HG03558 (cell line): Measurements from ENCODE around the gene LRRC3.

Experiments used
- ATAC-seq: cut with Tn5 transposase; IDR thresholded peaks from one replicate; pipeline ENCODE4 v1.9.1; 2021; ENCODE audit warnings: moderate number of reproducible peaks; ENCODE audit not compliant: unreplicated experiment; ENCODE audit errors: extremely low read depth

The LRRC3 gene

DNA sequence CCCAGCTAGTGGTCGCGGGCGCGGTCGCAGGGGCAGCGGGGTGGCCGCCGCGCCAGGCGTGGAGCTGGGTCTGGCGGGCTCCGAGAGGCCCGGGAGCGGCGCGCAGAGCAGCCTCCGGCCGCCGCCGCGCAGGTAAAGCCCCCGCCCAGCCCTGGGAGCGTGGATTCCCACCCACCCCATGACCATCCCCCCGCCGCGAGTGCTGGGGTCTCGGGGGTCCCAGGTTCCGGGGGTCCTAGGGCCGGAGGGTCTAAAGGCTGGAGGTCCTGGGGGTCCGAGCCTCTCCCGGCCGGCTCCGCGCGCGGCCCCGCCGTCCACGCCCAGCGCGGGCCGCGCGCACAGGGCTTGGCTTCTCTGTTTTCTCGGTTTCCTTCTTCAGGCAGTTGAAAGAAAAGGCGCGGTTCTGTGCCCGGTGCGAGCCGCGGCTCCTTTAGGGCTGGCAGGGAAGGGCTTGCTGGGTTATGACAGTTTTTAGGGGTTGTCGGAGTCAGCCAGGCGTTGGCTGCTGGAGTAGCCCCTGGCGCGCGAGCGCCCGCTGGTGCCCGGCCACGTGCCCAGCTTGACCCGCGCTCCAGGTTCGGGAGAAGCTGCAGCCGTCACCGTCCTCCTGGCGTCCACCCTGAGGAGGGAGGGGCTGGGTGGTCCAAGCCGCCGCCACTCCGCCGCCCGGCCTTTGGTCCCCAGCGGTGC, 359 bp downstream of the LRRC3 start:
- ATAC-seq, result no peak

DNA sequence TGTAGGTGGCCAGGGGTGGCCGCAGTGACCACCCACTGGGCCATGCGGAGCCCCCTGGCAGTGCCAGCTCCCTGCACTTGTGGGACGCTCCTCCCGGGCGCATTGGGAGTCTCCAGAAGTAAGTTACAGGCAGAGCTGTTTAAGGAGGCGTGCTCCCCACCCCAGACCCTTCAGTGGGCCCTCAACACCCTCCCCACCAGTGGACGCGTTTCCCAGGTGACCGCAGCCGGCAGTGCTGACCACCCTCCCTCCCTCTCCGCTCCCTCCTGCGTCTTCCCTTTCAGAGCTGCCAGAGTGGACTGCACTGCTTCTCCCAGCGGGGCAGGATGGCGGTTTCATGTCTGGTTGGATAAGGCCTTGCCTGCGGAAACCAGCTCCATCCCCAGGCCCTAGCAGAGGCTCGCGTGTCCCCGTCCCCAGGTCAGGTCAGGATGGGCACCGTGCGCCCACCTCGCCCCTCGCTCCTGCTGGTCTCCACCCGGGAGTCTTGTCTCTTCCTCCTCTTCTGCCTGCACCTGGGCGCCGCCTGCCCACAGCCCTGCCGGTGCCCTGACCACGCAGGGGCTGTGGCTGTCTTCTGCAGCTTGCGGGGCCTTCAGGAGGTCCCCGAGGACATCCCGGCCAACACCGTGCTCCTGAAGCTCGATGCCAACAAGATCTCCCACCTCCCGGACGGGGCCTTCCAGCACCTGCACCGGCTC, 1.1 kb downstream of the LRRC3 start:
- ATAC-seq, result no peak

DNA sequence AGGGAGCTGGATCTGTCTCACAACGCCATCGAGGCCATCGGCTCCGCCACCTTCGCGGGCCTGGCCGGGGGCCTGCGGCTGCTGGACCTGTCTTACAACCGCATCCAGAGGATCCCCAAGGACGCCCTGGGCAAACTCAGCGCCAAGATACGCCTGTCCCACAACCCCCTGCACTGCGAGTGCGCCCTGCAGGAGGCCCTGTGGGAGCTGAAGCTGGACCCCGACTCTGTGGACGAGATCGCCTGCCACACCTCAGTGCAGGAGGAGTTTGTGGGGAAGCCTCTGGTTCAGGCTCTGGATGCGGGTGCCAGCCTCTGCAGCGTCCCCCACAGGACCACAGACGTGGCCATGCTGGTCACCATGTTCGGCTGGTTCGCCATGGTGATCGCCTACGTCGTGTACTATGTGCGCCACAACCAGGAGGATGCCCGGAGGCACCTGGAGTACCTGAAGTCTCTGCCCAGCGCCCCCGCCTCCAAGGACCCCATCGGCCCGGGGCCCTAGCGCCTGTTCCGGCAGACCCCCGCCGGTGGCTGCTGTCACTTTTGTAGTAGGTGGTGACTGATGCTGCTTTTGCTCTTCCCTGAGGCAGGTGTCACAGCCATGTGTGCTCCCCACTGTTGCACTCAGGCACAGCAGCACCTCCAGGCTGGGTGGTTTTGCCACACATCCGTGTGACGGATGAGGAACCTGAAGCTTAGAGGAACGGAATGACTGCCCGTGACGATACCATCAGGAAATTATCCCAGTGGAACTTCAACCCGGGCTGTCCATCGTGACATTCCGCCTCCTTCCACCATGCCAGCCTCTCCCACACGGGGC, 1.8 kb downstream of the LRRC3 start:
- no peak for ATAC-seq

DNA sequence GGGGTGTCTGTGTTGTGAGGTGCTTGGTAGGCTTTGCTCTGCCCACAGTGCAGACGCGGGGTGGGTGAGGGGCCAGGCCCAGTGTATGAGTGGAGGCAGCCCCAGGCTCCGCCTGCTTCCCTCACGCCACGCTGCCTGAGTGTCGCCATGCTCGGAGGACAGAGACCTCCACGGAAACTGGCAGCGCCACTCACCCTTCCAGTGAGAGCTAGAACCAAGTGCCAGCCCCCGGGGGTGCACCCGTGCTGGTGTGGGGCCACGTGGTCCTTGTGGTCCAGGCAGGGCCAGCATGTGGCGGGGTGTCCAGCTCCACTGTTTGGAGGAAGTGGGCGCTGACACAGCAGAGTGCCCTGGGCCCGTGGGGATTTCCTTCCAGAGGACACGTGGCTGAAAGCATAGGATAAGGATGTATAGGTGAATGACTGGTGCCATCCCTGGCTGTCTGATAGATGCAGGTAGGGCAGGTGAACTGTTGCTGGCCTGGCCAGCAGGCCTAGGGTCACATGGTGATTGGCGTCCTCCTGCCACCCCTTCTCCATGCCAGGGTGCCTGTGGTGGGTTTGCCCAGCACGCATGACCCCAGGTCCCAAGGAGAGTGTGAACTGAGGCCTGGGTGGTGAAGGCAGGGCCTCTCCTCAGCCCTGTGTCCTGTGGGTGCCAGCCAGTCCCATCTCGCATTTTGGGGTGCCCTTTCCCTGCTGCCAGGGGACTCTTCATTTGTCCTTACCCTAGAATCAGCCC, 3.8 kb downstream of the LRRC3 start:
- no peak for ATAC-seq

DNA sequence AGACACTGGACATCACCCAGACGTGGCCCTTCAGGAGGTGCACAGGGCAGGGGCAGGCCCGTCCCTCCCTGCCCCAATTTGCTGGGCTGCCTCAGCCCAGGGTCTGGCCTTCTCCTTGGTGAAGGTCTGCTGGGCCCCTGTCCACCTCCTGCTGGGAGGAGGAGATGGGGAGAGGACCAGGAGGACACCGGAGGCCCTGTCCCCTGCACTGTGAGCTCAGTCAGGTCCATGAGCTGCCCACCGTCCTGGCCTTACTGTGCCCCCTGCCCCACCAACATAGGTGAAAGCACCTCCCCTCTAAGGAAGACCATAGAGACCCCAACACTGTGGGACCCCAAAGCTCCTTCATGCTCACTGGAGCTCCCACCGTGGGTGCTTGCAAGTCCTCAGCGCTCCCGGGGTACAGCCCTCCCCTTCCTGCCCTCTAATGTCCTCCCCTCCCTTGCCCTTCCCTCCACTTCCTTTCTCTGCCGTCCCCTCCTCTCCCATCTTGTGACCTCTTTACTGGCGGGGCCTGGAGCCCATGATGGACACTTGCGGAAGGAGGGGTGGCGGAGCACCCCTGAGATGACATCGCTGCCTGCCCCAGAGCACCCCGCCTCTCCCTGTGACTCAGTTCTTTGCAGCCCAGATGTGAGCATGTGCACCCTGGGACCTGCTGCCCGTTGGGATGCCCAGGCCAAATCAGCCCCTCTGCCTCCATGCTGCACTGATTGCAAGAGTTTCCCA, 4.6 kb downstream of the LRRC3 start:
- ATAC-seq, result no peak

DNA sequence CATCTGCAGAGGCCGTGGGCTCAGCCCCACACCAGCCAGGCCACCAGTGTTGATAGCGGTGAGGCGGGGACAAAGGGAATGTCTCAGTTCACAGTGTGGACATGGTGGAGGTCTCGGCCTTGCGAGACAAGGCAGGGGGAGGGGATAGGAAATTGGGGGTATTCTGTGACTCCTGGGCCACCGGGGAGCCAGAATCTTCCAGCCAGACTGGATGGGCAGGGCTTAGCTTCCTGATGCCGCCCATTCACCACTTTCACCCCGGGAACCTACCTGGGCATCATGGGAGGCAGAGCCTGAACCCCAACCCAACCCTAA, 5.1 kb downstream of the LRRC3 start:
- no peak for ATAC-seq

DNA sequence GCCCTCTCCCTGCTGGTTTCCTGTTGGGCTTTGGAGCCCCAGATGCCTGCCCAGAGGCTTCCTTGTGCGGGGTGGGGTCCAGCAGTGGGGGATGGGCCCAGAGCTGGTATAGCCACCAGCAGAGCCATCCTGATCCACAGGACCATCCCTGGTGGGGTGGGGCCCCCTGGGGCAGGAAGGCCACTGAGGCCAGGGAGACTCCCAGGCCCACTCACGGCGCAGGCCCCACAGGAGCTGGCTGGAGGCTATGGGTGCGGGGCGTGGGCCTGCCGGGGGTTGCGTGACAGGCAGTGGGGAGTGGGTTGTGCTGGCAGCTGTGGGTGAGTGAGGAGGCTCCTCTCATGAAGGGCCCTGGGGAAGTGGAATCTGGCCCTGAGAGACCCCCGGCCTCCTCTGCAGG, 5.7 kb downstream of the LRRC3 start:
- ATAC-seq, result no peak

DNA sequence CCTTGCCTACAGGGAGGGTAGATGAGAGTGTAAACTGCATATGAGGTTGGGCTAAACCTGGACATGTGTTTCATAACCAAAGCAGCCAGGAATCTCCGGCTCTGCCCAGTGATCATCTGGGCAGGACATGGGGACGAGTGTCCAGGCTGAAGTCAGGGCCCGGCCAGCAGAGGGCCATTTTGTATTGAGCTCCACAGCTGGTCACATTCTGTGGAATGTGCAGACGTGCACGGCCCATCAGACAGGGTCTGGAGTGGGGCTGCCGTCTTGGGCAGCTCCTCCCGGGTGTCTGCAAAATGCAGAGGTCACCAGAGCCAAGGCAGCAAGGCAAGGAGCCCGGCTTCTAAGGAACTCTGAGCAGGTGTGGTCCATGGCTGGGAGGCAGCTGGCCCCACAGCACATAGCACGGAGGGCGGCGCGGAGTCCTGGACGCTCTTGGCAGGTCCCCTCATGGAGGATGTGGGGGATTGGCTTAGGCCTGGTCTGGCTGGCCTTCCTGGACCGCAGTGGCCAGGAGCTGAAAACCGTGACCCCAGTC, 6.2 kb downstream of the LRRC3 start:
- ATAC-seq, result no peak

DNA sequence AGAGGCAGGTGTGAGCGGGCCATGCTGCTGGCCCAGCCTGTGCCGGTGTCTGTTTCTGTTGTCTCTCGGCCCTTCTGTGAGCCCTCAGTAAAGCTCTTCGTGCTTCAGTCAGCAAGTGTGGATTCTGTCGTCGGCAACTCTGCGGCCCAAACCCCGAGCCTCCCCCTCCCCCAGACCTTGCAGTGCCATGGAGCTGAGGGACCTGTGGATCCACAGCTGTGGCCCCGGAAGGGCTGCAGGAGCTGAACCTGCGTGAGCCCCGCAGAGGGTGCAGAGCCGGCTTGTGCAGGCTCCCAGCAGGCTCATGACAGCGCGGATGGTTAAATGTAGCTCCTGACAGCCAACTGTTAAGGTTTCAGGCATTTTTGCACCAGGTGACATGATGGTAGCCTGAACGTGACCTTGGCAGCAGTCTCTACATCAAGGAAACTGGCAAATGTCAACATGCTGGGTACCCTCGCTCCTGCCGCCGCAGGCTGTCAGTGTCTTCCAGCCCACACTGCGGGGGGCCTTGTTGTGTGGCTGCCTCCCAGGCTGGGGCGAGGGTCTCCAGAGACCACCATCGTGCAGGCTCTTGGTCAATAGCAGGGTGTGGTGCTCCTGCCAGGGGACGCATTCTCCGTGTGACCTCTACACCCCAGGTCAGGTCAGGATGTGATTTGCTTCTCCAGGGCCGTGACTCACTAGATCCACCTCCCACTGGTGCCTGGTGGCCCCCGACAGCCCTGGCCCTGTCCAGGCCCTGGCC, 7.0 kb downstream of the LRRC3 start:
- no peak for ATAC-seq

DNA sequence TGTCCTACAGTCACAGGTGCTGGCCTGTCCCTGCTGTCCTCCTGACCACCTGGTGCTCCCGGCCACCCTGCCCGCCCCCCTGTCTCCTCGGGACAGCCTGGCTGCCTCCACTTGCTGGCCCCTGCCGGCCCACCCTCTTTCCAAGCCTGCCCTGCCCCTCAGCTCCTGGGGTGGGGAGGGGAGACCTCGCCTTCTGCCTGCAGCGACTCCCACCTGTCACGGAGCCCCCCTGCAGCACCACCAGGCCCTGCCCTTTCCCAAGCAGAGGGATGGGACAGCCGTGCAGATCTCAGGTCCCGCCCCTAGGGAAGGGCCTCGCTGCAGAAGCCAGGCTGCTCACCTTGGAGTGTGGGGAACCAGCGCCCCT, 7.5 kb downstream of the LRRC3 start:
- no peak for ATAC-seq

DNA sequence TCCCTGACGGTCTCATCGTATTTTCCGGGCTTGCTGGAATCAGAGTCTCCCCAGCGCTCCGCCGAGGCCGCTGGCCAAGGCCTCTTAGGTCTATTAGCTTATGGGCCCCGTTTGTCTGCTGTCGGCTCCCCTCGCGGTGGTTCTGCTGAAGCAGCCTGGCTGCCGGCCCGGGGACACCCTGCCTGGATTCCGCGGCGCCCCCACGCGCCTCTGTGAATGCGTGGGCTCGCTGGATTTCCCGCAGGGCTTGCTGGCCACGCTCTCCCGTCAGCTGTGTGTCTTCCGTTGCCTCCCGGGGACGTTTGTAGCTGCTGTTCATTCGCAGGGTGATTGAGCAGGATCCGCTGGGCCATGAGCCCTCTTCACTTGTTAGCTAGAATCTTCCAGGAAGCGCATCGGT, 8.4 kb downstream of the LRRC3 start:
- no peak for ATAC-seq

DNA sequence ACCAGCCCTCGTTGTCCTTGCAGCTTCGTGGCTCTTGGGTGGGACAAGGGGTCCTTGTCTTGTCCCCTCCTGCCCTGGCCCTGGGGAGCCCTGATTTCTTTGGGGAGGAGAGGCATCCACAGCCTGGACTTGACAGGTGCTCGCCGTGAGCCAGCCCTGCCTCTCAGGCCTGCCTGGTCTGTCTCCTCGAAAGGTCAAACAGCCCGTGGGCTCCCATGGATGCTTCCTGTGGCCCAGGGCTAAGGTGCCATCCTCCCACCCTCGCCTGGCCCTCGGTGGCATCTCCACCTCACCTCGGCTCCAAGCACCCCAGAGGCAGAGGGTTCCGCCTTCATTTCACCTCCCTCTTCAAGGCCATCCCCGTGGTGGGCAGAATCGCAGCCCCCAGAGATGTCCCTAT, 9.0 kb downstream of the LRRC3 start:
- no peak for ATAC-seq

DNA sequence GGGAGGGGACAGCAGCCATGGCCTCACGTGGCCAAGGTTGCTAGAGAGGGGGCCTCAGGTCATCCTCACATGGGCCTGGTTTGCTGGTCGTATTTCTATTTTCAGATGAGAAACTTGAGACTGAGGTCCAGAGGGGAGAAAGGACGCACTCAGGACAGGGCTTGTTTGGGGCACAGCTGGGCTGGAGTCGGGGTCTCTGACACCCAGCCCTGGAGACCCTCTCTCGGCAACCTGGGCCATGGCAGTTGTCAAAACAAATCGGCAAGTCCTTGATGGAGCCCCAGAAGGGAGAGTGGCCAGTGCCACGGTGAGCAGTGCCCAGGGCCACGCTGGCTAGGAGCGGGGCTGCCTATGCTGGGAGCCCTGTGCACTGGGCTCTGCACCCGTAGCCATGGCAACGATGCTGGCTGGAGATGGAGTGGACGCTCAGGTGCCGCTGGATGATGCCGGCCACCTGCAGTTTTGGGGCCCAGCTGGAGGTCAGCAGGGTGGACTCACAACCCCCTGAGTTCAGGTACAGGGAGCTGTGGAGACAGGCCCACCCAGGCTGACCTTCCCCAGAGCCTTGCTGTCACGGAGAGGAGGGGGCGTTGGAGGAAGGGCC, 11.1 kb downstream of the LRRC3 start:
- no peak for ATAC-seq

DNA sequence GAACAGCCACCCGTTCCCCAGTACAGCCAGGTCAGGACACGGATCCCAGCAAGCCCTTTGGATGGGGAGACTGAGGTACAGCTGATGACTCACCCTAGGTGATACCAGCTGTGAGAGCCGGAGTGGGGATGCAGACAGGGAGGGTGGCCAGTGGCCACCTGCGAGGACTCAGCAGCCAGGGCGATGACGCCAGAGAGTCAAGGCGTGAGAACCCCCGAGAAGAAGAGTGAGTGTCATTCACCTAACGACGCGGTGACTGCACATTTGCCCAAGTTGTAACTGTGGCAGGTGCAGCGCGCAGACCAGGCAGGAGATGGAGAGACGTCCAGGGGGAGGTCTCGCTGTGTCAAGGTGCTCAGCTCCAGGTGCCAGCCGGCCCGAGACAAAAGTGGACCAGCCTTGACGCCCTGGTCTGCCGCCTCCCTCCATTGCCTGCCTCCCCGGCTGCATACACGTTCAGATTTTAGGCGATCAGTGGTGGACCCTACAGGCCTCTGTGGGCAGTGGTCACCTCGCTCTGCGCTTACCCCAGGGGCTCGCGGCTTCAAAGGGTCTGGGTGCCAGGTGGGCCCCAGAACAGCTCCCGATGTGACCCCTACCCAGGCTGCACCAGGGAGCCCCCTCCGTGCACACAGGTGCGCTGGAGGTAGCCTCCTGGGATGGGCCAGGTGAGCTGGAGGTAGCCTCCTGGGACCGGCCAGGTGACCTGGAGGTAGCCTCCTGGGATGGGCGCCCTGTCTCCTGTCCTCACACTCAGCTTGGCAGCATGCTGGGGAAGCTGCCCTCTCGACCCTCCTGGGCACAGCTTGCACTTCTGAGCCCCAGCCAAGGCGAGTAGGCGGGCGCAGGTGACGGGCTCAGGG, 11.9 kb downstream of the LRRC3 start:
- no peak for ATAC-seq

DNA sequence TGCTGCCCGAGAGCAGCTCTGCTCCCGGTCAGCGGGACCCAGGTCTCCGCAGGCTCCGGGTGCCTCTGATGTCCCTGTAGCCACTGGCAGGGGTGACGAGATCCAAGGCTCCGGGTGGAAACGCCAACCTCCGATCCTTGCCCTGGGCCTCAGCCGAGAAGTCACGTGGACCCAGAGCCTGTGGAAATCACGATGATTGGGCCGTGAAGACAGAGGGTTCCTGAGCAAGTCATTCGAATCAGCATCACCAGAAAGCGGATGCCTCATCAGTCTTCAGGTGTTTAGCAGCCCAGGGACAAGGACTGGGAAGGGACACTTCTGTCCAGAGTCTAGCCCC, 12.5 kb downstream of the LRRC3 start:
- no peak for ATAC-seq

DNA sequence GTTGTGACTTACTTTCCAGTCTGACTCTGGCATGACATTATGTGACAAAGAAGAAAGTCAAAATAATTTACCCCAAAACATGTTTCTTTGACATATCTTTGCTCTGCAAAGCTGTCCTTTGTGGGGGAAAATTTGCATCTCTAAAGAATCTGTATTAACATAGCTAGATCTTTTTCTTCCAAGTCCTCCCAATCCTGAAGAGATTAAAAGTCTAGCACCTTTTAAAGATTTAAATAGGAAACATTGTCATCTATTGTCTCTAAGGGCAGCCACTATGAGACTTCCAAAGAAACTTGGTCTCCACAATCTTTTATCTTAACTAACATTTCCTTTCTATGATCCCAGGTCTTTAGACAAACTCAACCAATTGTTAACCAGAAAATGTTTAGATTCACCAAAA, 16.0 kb downstream of the LRRC3 start:
- no peak for ATAC-seq

DNA sequence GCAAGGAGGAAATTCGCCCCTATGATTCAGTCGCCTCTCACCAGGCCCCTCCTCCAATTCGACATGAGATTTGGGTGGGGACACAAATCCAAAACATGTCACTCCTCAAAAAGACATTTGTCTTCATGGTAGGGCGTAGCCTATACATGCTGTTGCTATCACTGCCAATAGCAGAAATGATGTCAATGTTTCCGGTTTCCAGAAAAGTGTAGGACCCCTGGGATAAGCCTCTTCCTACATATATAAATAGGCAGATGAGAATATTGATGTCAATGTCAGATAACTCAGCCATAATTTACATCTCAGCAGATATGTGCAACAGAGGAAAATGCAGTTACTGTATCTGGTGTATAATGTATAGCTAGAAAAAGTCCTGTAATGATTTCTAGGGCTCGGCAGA, 16.7 kb downstream of the LRRC3 start:
- no peak for ATAC-seq

DNA sequence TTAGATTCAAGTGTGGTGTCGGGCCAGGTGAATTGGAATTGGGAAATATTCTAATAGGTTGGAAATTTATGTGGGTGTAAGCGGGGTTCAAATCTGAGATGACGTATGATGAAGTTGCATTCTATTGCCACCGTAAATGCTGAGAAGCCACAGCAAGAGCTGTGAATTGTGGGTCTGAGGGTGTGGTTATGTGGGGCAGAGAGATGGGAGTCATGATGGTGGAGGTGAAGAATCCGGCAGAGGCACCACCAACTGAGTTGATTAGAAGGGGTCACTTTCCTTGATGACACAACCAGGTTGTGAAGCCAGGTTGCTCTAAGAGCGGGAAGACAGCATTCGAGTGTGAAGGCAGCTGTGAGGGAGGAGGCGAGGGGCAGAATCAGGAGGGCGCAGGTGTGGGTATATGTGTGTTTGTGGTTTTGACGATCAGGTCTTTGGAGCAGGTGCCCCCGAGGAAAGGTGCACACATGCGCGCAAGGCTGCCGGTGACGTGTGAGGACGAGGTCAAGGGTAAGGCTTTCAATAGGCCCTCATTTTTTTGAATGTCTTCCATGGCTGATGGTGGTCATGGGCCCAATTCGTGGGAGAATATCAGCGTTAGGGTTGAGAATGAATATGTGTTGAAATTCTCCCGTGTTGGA, 18.7 kb downstream of the LRRC3 start:
- no peak for ATAC-seq
